Calu3 (cell line): Measurements from ENCODE around the gene SEPTIN12. TPM values are rescaled to one million over a fixed set of nuclear protein-coding genes. Genes with fewer than 3 reads are reported as not detected.

Source experiments
- BruUV-seq: library from RNA; stranded (reverse); fragments of 400-500 nt; replicated peaks from 2 replicates; lab custom pipeline; 2021; lab: Mats Ljungman, UMichigan
- CTCF ChIA-PET: fragments of 300-600 bp; sonication (Branson Sonifier 250); formaldehyde crosslinking; loops from one replicate; lab custom pipeline; 2022; ENCODE audit warnings: antibody characterized with exemption; lab: Charles Lee
- DNase-seq: peaks from one replicate; pipeline ENCODE4 v3.0.0; 2022
- H3K27ac Mint-ChIP-seq: one replicate; pipeline ENCODE4 v1.8.0; 2022; ENCODE audit warnings: mixed read lengths; ENCODE audit not compliant: unreplicated experiment
- H3K27me3 Mint-ChIP-seq: one replicate; pipeline ENCODE4 v1.8.0; 2022; ENCODE audit warnings: mixed read lengths; ENCODE audit not compliant: unreplicated experiment
- H3K36me3 Mint-ChIP-seq: one replicate; pipeline ENCODE4 v1.8.0; 2022; ENCODE audit warnings: mild to moderate bottlenecking, moderate library complexity, mixed read lengths; ENCODE audit not compliant: insufficient read depth, unreplicated experiment
- H3K4me1 Mint-ChIP-seq: one replicate; pipeline ENCODE4 v1.8.0; 2022; ENCODE audit warnings: mild to moderate bottlenecking, low read depth, mixed read lengths; ENCODE audit not compliant: unreplicated experiment
- H3K4me3 Mint-ChIP-seq: one replicate; pipeline ENCODE4 v1.8.0; 2022; ENCODE audit warnings: mild to moderate bottlenecking, low read depth, moderate library complexity, mixed read lengths; ENCODE audit not compliant: unreplicated experiment
- H3K9me3 Mint-ChIP-seq: one replicate; pipeline ENCODE4 v1.8.0; 2022; ENCODE audit warnings: low read depth, mixed read lengths; ENCODE audit not compliant: unreplicated experiment
- CTCF ChIP-seq: fragments of 200-600 bp; IDR thresholded peaks from one replicate; pipeline ENCODE4 v1.8.0; 2022; ENCODE audit warnings: antibody characterized with exemption; ENCODE audit not compliant: unreplicated experiment
- intact Hi-C: fragments of 100-400 bp; cut with micrococcal nuclease; formaldehyde crosslinking; loops from one replicate; pipeline ENCODE4 v1.10.0; 2022; ENCODE audit not compliant: unreplicated experiment
- total RNA-seq: library from RNA; stranded (reverse); gene quantifications from 2 replicates; pipeline ENCODE4 v1.2.3, GENCODE V29; 2022

Gene SEPTIN12
- total RNA-seq, 1 experiment from 2014 or later, result not detected

DNA sequence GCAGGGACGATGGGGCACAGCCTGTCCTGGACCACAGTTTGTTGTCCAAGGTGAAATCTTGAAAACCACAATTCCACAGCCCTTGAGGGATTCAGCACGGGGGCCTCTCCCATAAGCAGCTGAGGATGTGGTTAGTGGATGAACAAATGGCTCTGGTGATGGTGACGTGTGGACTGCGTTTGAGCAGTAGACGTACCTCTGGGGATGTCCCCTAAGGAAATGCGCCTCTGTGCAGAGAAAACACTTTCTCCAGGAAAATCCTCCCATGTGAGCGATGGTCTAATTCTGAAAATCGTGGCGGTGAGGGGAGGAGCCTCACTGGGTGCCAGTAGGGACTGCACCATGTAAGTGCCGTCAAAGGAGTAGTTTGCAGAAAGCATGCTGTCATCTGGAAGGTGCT is 2.7 kb upstream of the SEPTIN12 start:
- Mint-ChIP-seq H3K27me3 (no peaks in the 10 kb centered on the region), H3K36me3 (peaks cover 23% of the 10 kb centered on the region), H3K9me3 (no peaks in the 10 kb centered on the region), H3K4me1 (peaks cover 27% of the 10 kb centered on the region), H3K4me3 (no peak overlapping the region), H3K27ac (peak overlapping the region; percentile 61)
- TF ChIP-seq CTCF, result no peak
- BruUV-seq, result no TSS peak
- no peak for DNase-seq
- intact Hi-C loops, result no loop called here
- CTCF ChIA-PET, result no interaction called here

GRCh38 chr16:4790261-4790660 is 2.1 kb upstream of the SEPTIN12 start:
- no TSS peak for BruUV-seq
- CTCF ChIA-PET, result no interaction called here

DNA sequence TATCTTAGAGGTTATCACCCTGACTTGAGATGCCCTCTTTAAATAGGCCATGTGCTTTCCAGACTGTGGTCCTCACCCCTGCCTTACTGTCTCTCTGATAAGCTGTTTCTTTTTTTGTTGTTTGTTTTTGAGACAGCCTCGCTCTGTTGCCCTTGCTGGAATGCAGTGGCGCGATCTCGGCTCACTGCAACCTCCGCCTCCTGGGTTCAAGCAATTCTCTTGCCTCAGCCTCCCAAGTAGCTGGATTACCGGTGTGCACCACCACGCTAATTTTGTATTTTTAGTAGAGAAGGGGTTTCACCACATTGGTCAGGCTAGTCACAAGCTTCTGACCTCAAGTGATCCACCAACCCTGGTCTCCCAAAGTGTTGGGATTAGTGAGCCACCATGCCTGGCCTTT is 765 bp upstream of the SEPTIN12 start:
- intact Hi-C loops, result no loop called here
- DNase-seq, result no peak
- BruUV-seq, result no TSS peak
- no peaks in the 10 kb centered on the region for H3K27me3 Mint-ChIP-seq
- H3K9me3 Mint-ChIP-seq, result no peaks in the 10 kb centered on the region
- CTCF ChIA-PET, result interaction anchor here (0.6 to 1.1 kb wide), 2 partner anchors 139 to 191 kb away, joined by 4 to 5 read pairs; no protein-coding TSS in a partner anchor
- no peak for TF ChIP-seq CTCF
- no peak overlapping the region for H3K27ac Mint-ChIP-seq
- H3K36me3 Mint-ChIP-seq, result peaks cover 13% of the 10 kb centered on the region
- H3K4me1 Mint-ChIP-seq, result peaks cover 27% of the 10 kb centered on the region
- H3K4me3 Mint-ChIP-seq, result no peak overlapping the region

More at GRCh38 chr16:4790261-4790660, 2.1 kb upstream of the SEPTIN12 start:
- TF ChIP-seq CTCF, result no peak
- Mint-ChIP-seq H3K27me3 (no peaks in the 10 kb centered on the region), H3K4me3 (no peak overlapping the region), H3K4me1 (peaks cover 27% of the 10 kb centered on the region), H3K36me3 (peaks cover 16% of the 10 kb centered on the region), H3K27ac (no peak overlapping the region), H3K9me3 (no peaks in the 10 kb centered on the region)
- no peak for DNase-seq
- intact Hi-C loops, result no loop called here

DNA sequence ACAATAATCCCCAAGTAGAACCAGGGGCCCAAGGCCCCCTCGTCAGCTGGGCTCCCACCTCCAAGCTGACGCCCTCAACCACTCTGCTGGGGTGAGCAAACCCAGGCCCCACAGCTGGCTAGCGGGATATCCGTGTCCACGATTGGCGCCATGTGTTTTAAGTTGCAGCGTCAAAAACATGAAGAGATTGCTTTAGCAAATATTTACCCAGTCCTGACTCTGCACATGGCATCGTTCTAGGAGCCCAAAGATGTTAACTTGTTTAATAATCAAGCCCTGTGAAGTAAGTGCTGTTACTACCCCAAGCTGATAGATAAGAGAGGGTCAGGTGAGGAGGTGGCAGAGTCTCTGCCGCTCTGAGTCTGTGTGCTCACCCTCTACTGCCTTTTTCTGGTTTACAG is 344 bp upstream of the SEPTIN12 start:
- intact Hi-C loops, result no loop called here
- Mint-ChIP-seq H3K27me3 (no peaks in the 10 kb centered on the region), H3K36me3 (peaks cover 13% of the 10 kb centered on the region), H3K4me3 (no peak overlapping the region), H3K27ac (no peak overlapping the region), H3K4me1 (peaks cover 27% of the 10 kb centered on the region), H3K9me3 (no peaks in the 10 kb centered on the region)
- CTCF ChIA-PET, result interaction anchor here (1.1 kb wide), 1 partner anchor 138 kb away, joined by 4 read pairs; no protein-coding TSS in a partner anchor
- DNase-seq, result no peak
- no TSS peak for BruUV-seq
- no peak for TF ChIP-seq CTCF
